Stimulated activated CD8-positive, alpha-beta memory T cell treated with anti-CD3 and anti-CD28 coated beads, Interleukin-15, amount 100 ng/mL, for 4 hours (primary cell): Measurements from ENCODE around the gene TST.

ENCODE experiments used
- DNase-seq, 2 donors: peaks; one replicate each; pipeline ENCODE4 v3.0.0-alpha.2; 2020; ENCODE audit warnings: low read depth in 2 of 2

The TST gene

GRCh38 chr22:37032134-37032534 lies 12.9 kb upstream of the TST start:
- no peak for DNase-seq

- DNase-seq, result no peak
Measured at GRCh38 chr22:37030560-37031281, 11.5 kb upstream of the TST start.

- no peak for DNase-seq
Measured at GRCh38 chr22:37028692-37029674, 9.7 kb upstream of the TST start.

GRCh38 chr22:37027556-37027955 lies 8.3 kb upstream of the TST start:
- DNase-seq, result no peak

- no peak for DNase-seq
Measured at GRCh38 chr22:37026325-37026724, 7.1 kb upstream of the TST start.

GRCh38 chr22:37025500-37026070 lies 6.3 kb upstream of the TST start:
- DNase-seq, result no peak

GRCh38 chr22:37024339-37025157 lies 5.3 kb upstream of the TST start:
- DNase-seq, result no peak

GRCh38 chr22:37023743-37024338 lies 4.6 kb upstream of the TST start:
- no peak for DNase-seq

GRCh38 chr22:37022483-37023337 lies 3.5 kb upstream of the TST start:
- no peak for DNase-seq

GRCh38 chr22:37021710-37022482 lies 2.6 kb upstream of the TST start:
- DNase-seq, result peak in 1 of 2 donors; percentile 12

GRCh38 chr22:37021041-37021440 lies 1.8 kb upstream of the TST start:
- no peak for DNase-seq

- no peak for DNase-seq
Measured at GRCh38 chr22:37020192-37020479, 889 bp upstream of the TST start.

GRCh38 chr22:37018815-37019308 lies 385 bp downstream of the TST start:
- no peak for DNase-seq

GRCh38 chr22:37018086-37018814 lies 997 bp downstream of the TST start:
- DNase-seq, result no peak

- DNase-seq, result no peak
Measured at GRCh38 chr22:37017356-37017755, 1.9 kb downstream of the TST start.

GRCh38 chr22:37016134-37016910 lies 2.9 kb downstream of the TST start:
- DNase-seq, result no peak

GRCh38 chr22:37015587-37015878 lies 3.7 kb downstream of the TST start:
- DNase-seq, result no peak

- no peak for DNase-seq
Measured at GRCh38 chr22:37014835-37015586, 4.2 kb downstream of the TST start.
